ENCODE measurements around the gene MEG3.

The MEG3 gene

DNA sequence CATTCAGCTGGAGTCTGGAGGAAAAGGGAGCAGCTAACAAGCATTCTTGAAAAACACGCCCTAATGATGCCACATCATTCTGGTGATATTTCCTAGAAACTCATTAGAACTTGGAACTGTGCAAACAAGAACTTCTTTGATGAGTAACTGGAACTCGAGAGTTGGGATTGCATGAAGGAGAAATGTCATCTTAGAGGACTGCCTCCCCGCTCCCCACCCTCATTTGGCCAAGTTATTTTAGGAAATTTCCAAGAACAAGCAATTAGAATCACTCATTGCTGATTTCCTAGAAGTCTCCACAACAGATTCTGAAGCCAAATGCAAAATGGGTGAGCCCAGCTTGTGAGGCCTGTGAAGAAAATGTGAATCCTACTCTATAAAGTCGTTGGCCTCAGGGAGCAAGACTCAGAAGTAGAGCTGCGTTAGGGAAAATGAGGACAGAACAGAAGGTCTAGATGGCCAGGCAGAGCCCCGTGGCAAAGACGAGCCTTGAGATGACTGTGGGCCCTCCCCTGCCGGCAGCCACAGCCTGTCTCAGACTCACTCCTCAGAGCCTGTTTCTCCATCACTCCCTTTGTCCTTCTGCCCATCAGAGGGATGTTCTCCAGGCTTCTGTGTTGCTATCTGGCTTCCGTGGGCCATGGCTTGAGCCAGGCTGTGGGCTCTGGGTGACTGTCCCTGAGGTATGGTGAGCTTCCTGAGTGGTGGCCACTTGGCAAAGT lies 39.2 kb downstream of the MEG3 start:
- DNase-seq (ENCODE audit: low spot score): no peak

DNA sequence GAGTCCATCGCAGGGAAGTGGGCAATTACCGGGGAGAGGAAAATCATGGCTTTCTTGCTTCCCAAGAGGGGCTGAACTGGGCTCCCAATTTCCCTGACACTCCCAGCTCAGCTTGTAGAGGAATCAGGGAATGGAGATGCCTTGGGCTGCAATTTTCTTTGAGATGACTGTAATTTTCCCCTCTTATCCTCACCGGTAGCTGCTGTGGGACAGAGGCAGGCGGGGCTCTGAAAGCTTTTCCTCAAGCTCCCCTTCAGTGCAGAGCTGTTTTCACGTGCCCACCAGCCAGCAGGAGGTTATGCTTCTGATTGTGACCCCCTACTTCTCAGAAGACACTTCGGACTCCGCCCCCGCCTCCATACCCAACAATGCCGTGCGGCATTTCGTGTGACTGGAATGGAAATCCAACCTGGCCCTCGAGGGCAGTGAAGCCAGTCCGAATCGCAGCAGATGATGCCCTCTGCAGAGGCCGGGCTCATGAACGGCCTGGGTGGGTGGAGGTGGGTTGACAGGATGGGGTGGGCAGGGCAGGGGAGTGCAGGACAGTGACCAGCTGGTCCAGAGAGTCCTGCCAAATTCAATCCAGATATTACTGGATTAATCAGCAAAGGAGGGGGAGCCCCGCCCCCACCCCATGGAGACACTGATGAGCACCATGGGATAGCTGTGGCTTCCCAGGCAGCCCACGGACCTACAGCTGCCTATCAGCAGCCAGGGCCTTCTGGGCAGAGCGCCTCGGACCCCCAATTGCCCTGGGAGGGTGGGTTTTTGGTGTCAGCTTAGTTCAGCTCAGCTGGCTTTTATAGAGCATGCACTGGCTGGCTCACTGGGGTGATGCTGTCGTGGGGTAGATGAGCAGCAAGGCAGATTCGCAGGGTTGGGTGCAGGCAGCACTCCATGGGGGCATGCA lies 40.0 kb downstream of the MEG3 start:
- DNase-seq (ENCODE audit: low spot score): no peak

DNA sequence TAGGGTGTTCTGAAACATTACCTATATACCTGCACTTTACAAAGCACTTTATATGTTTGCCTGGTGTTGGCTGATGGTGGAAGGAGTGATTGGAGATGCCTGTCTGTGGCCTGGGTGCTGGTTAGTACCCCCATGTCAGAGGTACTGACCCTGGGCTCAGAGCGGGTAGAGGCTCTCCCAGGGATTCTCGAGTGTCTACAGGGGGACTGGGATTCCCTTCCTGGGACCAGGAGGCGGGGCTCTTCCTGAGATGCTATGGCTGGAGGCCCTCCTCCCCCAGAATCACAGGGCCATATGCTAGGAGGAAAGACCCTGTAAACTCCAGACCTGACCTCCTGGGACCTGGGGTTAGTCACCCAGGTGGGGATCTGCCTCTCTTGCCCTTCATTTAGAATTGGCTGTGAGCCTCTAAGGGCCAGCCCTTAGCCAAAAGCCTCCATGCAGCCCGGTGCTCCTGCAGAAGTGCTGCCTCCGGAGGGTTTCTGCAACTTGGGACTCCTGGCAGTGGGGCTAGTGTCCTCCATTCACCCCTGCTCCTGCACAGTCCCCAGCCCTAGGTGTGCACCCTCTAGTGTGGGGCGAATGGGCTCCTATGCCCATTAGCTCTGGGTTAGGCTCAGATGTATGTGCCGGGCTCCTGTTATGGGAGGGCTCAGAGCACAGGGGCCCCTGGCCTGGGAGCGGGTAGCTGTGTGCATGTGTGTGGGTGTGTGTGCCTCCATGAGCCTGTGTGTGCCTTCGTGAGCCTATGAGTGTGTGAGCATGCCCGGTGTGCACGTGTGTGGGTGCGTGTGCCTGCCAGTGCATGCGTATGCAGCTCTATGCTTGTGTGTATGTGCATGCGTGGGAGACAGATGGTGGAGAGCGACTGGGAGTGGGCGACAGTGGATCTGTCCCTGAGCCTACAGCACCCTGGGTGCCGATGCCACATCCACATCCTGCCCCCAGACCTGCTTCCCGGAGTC lies 41.0 kb downstream of the MEG3 start:
- DNase-seq (ENCODE audit: low spot score): no peak

GRCh38 chr14:100867631-100868315 lies 41.9 kb downstream of the MEG3 start:
- no peak for DNase-seq (ENCODE audit: low spot score)

- no peak for DNase-seq (ENCODE audit: low spot score)
Measured at GRCh38 chr14:100868621-100869370, 42.9 kb downstream of the MEG3 start.

GRCh38 chr14:100871234-100872186 lies 45.6 kb downstream of the MEG3 start:
- peak; percentile 47 for DNase-seq (ENCODE audit: low spot score)

- no peak for DNase-seq (ENCODE audit: low spot score)
Measured at GRCh38 chr14:100872259-100873095, 46.6 kb downstream of the MEG3 start.

- DNase-seq (ENCODE audit: low spot score): no peak
Measured at GRCh38 chr14:100873096-100873482, 47.2 kb downstream of the MEG3 start.

GRCh38 chr14:100874051-100874410 lies 48.1 kb downstream of the MEG3 start:
- no peak for DNase-seq (ENCODE audit: low spot score)

DNA sequence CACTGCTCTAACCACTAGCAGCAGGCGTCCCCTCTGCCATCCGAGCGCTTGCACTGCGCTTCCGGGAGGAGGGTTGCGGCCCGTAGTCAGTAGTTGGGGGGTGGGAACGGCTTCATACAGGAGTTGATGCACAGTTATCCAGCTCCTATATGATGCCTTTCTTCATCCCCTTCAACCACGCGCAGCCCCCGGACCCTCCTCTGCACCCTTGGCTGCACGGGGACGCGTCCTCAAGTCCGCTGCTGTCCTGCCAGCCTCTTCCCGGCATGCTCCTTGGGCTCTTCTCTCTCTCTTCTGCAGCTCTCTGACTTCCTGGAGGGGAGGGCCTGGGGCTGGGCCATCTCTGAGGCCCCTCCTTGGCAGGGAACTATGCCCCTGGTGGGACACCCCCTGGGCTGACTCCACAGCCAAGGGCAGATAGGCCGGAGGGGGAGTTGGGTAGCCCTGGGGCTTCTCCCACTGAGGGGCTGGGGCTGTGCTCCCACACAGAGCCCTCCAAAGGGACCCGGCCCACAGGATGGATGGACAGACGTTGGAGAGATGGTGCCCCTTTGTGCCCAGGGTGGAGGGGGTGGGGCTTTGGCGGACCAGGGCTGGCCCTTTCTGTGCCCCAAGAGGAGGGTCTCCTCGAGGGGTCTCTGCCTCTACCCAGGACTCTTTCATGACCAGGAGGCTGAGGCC lies 48.6 kb downstream of the MEG3 start:
- no peak for DNase-seq (ENCODE audit: low spot score)

DNA sequence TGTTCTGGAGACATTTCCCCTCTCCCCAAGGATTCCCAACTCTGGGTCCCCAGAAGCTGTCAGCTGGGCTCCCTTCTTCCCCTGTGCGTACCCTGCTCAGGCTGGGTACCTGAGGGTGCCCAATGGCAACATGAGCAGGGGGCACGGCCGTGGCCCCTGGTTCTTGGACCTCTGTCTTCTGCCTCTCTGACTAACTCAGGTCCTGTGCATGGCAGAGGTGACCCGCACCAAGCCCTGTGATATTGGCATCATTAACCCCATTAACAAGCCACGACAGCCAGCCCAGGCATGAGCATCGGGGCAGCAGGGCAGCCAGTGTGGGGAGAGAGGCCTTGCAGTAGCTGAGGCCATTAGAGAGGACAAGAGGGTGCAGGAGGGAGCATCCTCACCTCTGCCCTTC lies 49.2 kb downstream of the MEG3 start:
- no peak for DNase-seq (ENCODE audit: low spot score)

GRCh38 chr14:100875861-100876590 lies 50.1 kb downstream of the MEG3 start:
- DNase-seq (ENCODE audit: low spot score): no peak

DNA sequence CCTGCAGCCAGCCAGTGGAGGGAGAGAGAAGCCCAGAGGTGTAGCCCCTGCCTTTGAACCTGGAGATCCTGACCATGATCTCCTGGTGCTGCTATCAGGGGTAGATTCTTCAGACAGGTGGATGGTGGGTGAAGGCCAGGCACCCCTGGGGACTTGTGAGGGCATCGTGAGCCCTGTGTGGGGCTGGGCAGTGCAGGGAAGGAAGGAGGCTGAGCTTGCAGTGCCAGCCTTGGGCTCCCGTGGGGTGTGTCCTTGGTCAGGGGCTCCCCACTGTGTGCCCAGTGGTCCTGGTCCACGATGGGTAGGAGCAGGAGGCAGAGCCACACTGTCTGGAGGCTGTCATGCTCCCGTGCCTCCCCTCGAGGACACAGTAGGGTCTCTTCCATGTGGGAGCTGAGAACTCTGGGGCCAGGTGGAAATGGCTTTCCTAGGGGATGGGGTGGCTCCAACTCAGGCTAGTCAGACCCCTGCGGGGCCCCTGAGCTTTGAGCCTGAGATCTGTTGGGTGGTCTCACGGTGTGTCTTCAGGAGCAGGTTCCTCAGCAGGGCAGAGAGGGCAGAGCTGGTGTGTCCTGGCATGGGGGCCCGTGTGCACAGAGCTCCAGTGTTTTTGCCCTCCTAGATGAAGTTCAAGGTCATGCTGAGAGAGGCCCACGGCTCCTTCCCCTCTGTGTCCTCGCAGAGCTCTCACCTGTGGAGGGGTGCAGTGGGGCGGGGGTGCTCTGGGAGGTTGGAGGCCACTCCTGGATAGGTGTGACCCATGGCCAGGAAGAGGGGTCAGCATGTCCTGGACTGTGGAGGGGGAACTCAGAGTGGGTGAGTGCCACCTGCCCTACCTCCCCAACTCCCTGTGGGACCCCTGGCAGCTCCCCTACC lies 52.6 kb downstream of the MEG3 start:
- no peak for DNase-seq (ENCODE audit: low spot score)

- DNase-seq (ENCODE audit: low spot score): no peak
Measured at GRCh38 chr14:100879194-100879593, 53.3 kb downstream of the MEG3 start.

DNA sequence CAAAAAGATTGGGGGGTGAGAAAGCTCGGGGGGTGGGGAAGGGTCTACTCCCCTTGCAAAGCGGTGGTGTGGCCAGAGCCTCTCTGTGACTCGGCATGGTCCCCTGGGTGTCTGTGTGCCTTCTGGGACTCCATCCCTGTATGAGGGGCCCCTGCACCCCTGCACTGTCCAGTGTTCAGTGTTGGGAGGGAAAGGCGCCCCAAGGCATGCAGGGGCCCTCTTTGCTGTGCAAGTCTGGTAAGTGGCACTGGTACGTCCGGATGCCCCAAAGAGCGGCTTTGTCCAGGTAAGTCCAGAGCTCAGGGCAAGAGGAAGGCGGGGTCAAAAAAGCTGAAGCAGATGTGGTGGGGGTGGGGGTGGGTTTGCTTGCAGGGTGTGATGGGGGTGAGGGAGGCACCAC lies 53.9 kb downstream of the MEG3 start:
- no peak for DNase-seq (ENCODE audit: low spot score)

DNA sequence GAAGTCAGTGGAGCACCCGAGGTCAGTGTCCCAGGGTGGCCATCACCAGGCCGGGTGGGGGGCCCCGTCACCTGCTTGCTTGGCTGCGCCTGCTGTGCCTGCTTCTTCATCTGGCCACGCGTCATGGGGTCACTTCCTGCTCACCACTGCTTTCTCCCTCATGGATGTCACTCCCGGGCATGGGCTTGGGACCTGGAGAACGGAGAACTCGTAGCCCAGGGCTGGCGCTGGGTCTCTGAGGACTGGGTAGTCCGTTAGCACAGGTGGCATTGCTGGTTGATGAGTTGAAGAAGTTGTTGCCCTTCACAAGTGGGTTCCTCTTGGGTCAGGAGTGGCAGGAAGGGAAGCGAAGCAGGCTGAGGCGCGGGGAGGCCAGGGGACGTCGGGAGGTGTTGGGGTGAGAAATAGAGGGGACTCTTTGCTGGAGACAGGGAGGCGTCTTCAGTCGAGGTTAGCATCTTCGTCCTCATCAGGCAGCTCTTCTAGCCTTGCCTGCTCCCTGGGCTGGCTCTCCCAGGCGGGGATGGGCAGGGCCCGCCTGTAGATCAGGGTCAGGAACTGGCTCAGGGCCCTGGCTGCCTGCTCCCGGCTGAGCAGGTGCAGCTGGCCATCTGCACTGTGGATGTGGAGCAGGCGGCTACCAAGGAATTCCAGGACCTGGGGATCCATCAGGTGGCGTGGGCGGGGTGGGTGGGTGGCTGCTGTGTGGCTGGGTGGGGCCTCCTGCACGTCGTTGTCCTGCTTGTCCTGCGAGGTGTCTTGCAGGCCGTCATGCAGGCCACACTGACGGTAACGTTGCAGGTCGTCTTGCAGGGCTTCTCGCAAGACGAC lies 54.6 kb downstream of the MEG3 start:
- no peak for DNase-seq (ENCODE audit: low spot score)

All from RKO (cell line).